ENCODE results near the gene ZSWIM2.

DNA sequence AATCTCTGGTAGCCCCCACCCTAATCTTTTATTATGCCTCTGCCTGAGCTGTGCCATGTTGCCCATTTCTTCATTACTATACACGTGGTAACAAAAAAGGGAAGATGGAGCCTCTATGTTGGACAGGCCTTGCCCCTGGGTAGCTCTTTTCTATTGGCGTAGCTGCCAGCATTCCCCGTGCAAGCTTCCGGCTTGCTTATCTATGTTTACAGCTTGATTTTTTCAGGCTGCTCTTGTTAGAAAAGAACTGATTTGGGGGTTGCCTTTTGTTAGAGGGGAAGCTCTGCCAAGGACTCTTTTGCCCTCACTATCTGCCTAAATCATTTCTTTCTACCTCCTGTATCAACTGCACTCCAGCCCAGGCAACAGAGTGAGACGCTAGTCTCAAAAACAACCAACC lies 45.5 kb upstream of the ZSWIM2 start:
- no peak for TF ChIP-seq CTCF (IDR thresholded peaks at IDR 0.05 in 2 of 3, conservative IDR thresholded peaks at IDR 0.05 in 1 of 3; ENCODE audit: borderline replicate concordance in 1 of 3, insufficient read depth in 1 of 3, low read depth in 2 of 3, low read length in 2 of 3)
- TF ChIP-seq EZH2 (IDR thresholded peaks at IDR 0.05), result no peak
- TF ChIP-seq SP1 (IDR thresholded peaks at IDR 0.05; ENCODE audit: low read depth), result no peak
- no peak for TF ChIP-seq REST (IDR thresholded peaks at IDR 0.05; ENCODE audit: low read depth)
- no peak for TF ChIP-seq YY1 (IDR thresholded peaks at IDR 0.05; ENCODE audit: extremely low read depth, insufficient replicate concordance, low read depth, low read length)
- no peak for TF ChIP-seq SIN3A (IDR thresholded peaks at IDR 0.05; ENCODE audit: low read depth)
- TF ChIP-seq POLR2A (IDR thresholded peaks at IDR 0.05; ENCODE audit: borderline replicate concordance, extremely low read depth, insufficient read depth, insufficient read length), result no peak
- no peak for TF ChIP-seq ZNF274 (IDR thresholded peaks at IDR 0.05; ENCODE audit: low read depth, low read length)
- TF ChIP-seq CEBPB (IDR thresholded peaks at IDR 0.05; ENCODE audit: low read depth), result no peak

Data from HCT116 (cell line).